Activated CD8-positive, alpha-beta memory T cell treated with anti-CD3 and anti-CD28 coated beads, Interleukin-2, amount 50 U/mL, for 1 hour (primary cell): ENCODE data around the gene PALLD.
A peak's percentile ranks its signal among the peaks of the same experiment; 100 is the strongest.
"Not testable (repeated sequence)": the region's sequence is repeated elsewhere in the genome, so short reads cannot be mapped to it uniquely, and the experiment has no call there.

Experiments used
- DNase-seq: peaks from one replicate; pipeline ENCODE4 v3.0.0-alpha.2; 2020; ENCODE audit errors: extremely low read depth

Gene PALLD

GRCh38 chr4:168491563-168491962 is 5.3 kb upstream of the PALLD start:
- DNase-seq = no peak

GRCh38 chr4:168498251-168498650 is 1.4 kb downstream of the PALLD start:
- no peak for DNase-seq

GRCh38 chr4:168499241-168499640 is 2.4 kb downstream of the PALLD start:
- DNase-seq = no peak

- DNase-seq = no peak
Measured at GRCh38 chr4:168501407-168501806, 4.6 kb downstream of the PALLD start.

GRCh38 chr4:168502861-168503260 is 6.0 kb downstream of the PALLD start:
- DNase-seq = no peak

GRCh38 chr4:168503652-168504362 is 7.0 kb downstream of the PALLD start:
- no peak for DNase-seq

GRCh38 chr4:168504526-168504925 is 7.7 kb downstream of the PALLD start:
- DNase-seq = no peak

GRCh38 chr4:168506014-168506413 is 9.2 kb downstream of the PALLD start:
- no peak for DNase-seq

- DNase-seq = no peak
Measured at GRCh38 chr4:168507178-168507815, 10.4 kb downstream of the PALLD start.

GRCh38 chr4:168508683-168509082 is 11.8 kb downstream of the PALLD start:
- DNase-seq = no peak

GRCh38 chr4:168509786-168510185 is 12.9 kb downstream of the PALLD start:
- peak; percentile 7 for DNase-seq

GRCh38 chr4:168511780-168512489 is 15.1 kb downstream of the PALLD start:
- DNase-seq = peak; percentile 27

GRCh38 chr4:168513826-168514225 is 17.0 kb downstream of the PALLD start:
- DNase-seq = not testable (repeated sequence)

GRCh38 chr4:168514249-168514852 is 17.5 kb downstream of the PALLD start:
- DNase-seq = no peak

- no peak for DNase-seq
Measured at GRCh38 chr4:168515222-168516011, 18.6 kb downstream of the PALLD start.

- no peak for DNase-seq
Measured at GRCh38 chr4:168516841-168517240, 20.0 kb downstream of the PALLD start.

GRCh38 chr4:168519576-168519975 is 22.7 kb downstream of the PALLD start:
- no peak for DNase-seq

- no peak for DNase-seq
Measured at GRCh38 chr4:168521721-168522120, 24.9 kb downstream of the PALLD start.

- no peak for DNase-seq
Measured at GRCh38 chr4:168522356-168522755, 25.5 kb downstream of the PALLD start.

- DNase-seq = no peak
Measured at GRCh38 chr4:168522829-168523489, 26.1 kb downstream of the PALLD start.

- DNase-seq = no peak
Measured at GRCh38 chr4:168524006-168524405, 27.2 kb downstream of the PALLD start.
